ENCODE measurements around the gene KLHDC3. TPM values are rescaled to one million over a fixed set of nuclear protein-coding genes. Genes with fewer than 3 reads are reported as not detected.

KLHDC3 gene
- total RNA-seq, 1 donor from 2014 or later, result 90.3 TPM

- no peaks in the 10 kb centered on the region for H3K27me3 Mint-ChIP-seq (ENCODE audit: low read depth)
- TF ChIP-seq CTCF (IDR thresholded peaks at IDR 0.05), result no peak
- H3K4me3 Mint-ChIP-seq (ENCODE audit: unreplicated experiment), result no peak overlapping the region
- DNase-seq (ENCODE audit: low spot score), result no peak
- H3K36me3 Mint-ChIP-seq (ENCODE audit: low read depth), result peaks cover 17% of the 10 kb centered on the region
- peak overlapping the region; percentile 66 for H3K27ac Mint-ChIP-seq (ENCODE audit: unreplicated experiment)
- H3K9me3 Mint-ChIP-seq (ENCODE audit: low read depth), result no peaks in the 10 kb centered on the region
- peaks cover 44% of the 10 kb centered on the region for H3K4me1 Mint-ChIP-seq (ENCODE audit: low read depth)
These were observed 6.1 kb downstream of the KLHDC3 start for GRCh38 chr6:43020052-43020705.

GRCh38 chr6:43020847-43021246 lies 6.8 kb downstream of the KLHDC3 start:
- no peak for DNase-seq (ENCODE audit: low spot score)
- Mint-ChIP-seq H3K4me3 (ENCODE audit: unreplicated experiment) (peak overlapping the region; percentile 69), H3K27me3 (ENCODE audit: low read depth) (no peaks in the 10 kb centered on the region), H3K36me3 (ENCODE audit: low read depth) (peaks cover 19% of the 10 kb centered on the region), H3K4me1 (ENCODE audit: low read depth) (peaks cover 39% of the 10 kb centered on the region), H3K27ac (ENCODE audit: unreplicated experiment) (peak overlapping the region; percentile 80), H3K9me3 (ENCODE audit: low read depth) (no peaks in the 10 kb centered on the region)
- no peak for TF ChIP-seq CTCF (IDR thresholded peaks at IDR 0.05)

GRCh38 chr6:43021270-43022047 lies 7.4 kb downstream of the KLHDC3 start, which contains the start of gene RRP36:
TSS of gene RRP36 (plus strand) at chr6:43021623. CDS start at chr6:43021655, 32 bp downstream.
- Mint-ChIP-seq H3K27ac (ENCODE audit: unreplicated experiment) (peak within 1 kb of the TSS; percentile 92), H3K27me3 (ENCODE audit: low read depth) (no peaks in the 10 kb centered on the region), H3K4me3 (ENCODE audit: unreplicated experiment) (peak within 1 kb of the TSS; percentile 91), H3K9me3 (ENCODE audit: low read depth) (no peaks in the 10 kb centered on the region), H3K4me1 (ENCODE audit: low read depth) (peaks cover 33% of the 10 kb centered on the region), H3K36me3 (ENCODE audit: low read depth) (peaks cover 21% of the 10 kb centered on the region)
- DNase-seq (ENCODE audit: low spot score), result no peak
- TF ChIP-seq CTCF (IDR thresholded peaks at IDR 0.05), result no peak

GRCh38 chr6:43024436-43024835 lies 10.4 kb downstream of the KLHDC3 start:
- no peak overlapping the region for H3K27ac Mint-ChIP-seq (ENCODE audit: unreplicated experiment)
- no peak for TF ChIP-seq CTCF (IDR thresholded peaks at IDR 0.05)
- no peak for DNase-seq (ENCODE audit: low spot score)
- H3K9me3 Mint-ChIP-seq (ENCODE audit: low read depth), result no peaks in the 10 kb centered on the region
- H3K36me3 Mint-ChIP-seq (ENCODE audit: low read depth), result peaks cover 20% of the 10 kb centered on the region
- peak overlapping the region; percentile 1 for H3K4me3 Mint-ChIP-seq (ENCODE audit: unreplicated experiment)
- no peaks in the 10 kb centered on the region for H3K27me3 Mint-ChIP-seq (ENCODE audit: low read depth)
- H3K4me1 Mint-ChIP-seq (ENCODE audit: low read depth), result peaks cover 21% of the 10 kb centered on the region

GRCh38 chr6:43026365-43026764 lies 12.3 kb downstream of the KLHDC3 start:
- Mint-ChIP-seq H3K4me1 (ENCODE audit: low read depth) (peaks cover 11% of the 10 kb centered on the region), H3K9me3 (ENCODE audit: low read depth) (no peaks in the 10 kb centered on the region), H3K4me3 (ENCODE audit: unreplicated experiment) (no peak overlapping the region), H3K27me3 (ENCODE audit: low read depth) (no peaks in the 10 kb centered on the region), H3K27ac (ENCODE audit: unreplicated experiment) (no peak overlapping the region), H3K36me3 (ENCODE audit: low read depth) (peaks cover 26% of the 10 kb centered on the region)
- TF ChIP-seq CTCF (IDR thresholded peaks at IDR 0.05), result no peak
- no peak for DNase-seq (ENCODE audit: low spot score)
